Measurements from ENCODE around the gene SHC2. TPM values are rescaled to one million over a fixed set of nuclear protein-coding genes. Genes with fewer than 3 reads are reported as not detected.

Gene SHC2
- total RNA-seq, 2 experiments from 2014 or later, result 0.21 TPM; not detected in 1

GRCh38 chr19:478976-479375, 18.1 kb upstream of the SHC2 start:
- Mint-ChIP-seq H3K36me3 (ENCODE audit: low read depth) (peaks cover 17% of the 10 kb centered on the region), H3K4me1 (peaks cover 11% of the 10 kb centered on the region), H3K27ac (no peak overlapping the region), H3K9me3 (ENCODE audit: low read depth) (peaks cover 18% of the 10 kb centered on the region), H3K4me3 (no peak overlapping the region), H3K27me3 (peaks cover 7% of the 10 kb centered on the region)
- no peak for ATAC-seq
- CTCF ChIA-PET, result interaction anchor here (1.0 kb wide), 1 partner anchor 32 kb away, joined by 4 read pairs; no protein-coding TSS in a partner anchor
- POLR2A ChIA-PET, result no interaction called here
- no peak for DNase-seq
- intact Hi-C loops (cut with DNase I, micrococcal nuclease), result no loop called here

- no peak for ATAC-seq
- Mint-ChIP-seq H3K4me3 (no peak overlapping the region), H3K4me1 (peaks cover 11% of the 10 kb centered on the region), H3K36me3 (ENCODE audit: low read depth) (peaks cover 17% of the 10 kb centered on the region), H3K27me3 (peaks cover 5% of the 10 kb centered on the region), H3K27ac (no peak overlapping the region), H3K9me3 (ENCODE audit: low read depth) (peaks cover 18% of the 10 kb centered on the region)
- CTCF ChIA-PET, result interaction anchor here (1.0 kb wide), 1 partner anchor 33 kb away, joined by 4 read pairs; no protein-coding TSS in a partner anchor
- POLR2A ChIA-PET, result no interaction called here
- DNase-seq, result no peak
- intact Hi-C loops (cut with DNase I, micrococcal nuclease), result no loop called here
Observed at GRCh38 chr19:478236-478903, 17.5 kb upstream of the SHC2 start.

GRCh38 chr19:475360-475759, 14.5 kb upstream of the SHC2 start:
- Mint-ChIP-seq H3K27me3 (no peaks in the 10 kb centered on the region), H3K4me3 (no peak overlapping the region), H3K36me3 (ENCODE audit: low read depth) (peaks cover 6% of the 10 kb centered on the region), H3K27ac (no peak overlapping the region), H3K4me1 (peaks cover 8% of the 10 kb centered on the region), H3K9me3 (ENCODE audit: low read depth) (peaks cover 6% of the 10 kb centered on the region)
- ATAC-seq (no peak), DNase-seq (no peak)
- POLR2A ChIA-PET, result no interaction called here
- CTCF ChIA-PET, result no interaction called here
- intact Hi-C loops (cut with DNase I, micrococcal nuclease), result no loop called here

- H3K9me3 Mint-ChIP-seq (ENCODE audit: low read depth), result no peaks in the 10 kb centered on the region
- intact Hi-C loops (cut with DNase I, micrococcal nuclease), result no loop called here
- no peak overlapping the region for H3K4me3 Mint-ChIP-seq
- H3K27ac Mint-ChIP-seq, result no peak overlapping the region
- CTCF ChIA-PET, result no interaction called here
- H3K27me3 Mint-ChIP-seq, result no peaks in the 10 kb centered on the region
- peaks cover 2% of the 10 kb centered on the region for H3K4me1 Mint-ChIP-seq
- POLR2A ChIA-PET, result no interaction called here
- ATAC-seq, result no peak
- no peak for DNase-seq
- no peaks in the 10 kb centered on the region for H3K36me3 Mint-ChIP-seq (ENCODE audit: low read depth)
Observed at GRCh38 chr19:474126-475078, 13.6 kb upstream of the SHC2 start.

GRCh38 chr19:472005-472858, 11.4 kb upstream of the SHC2 start:
- no peak overlapping the region for H3K4me3 Mint-ChIP-seq
- intact Hi-C loops (cut with DNase I, micrococcal nuclease), result no loop called here
- H3K36me3 Mint-ChIP-seq (ENCODE audit: low read depth), result no peaks in the 10 kb centered on the region
- ChIA-PET CTCF (interaction anchor here (0.6 kb wide), 1 partner anchor 61 kb away, joined by 3 read pairs; no protein-coding TSS in a partner anchor), POLR2A (no interaction called here)
- no peaks in the 10 kb centered on the region for H3K4me1 Mint-ChIP-seq
- DNase-seq (no peak), ATAC-seq (no peak)
- no peak overlapping the region for H3K27ac Mint-ChIP-seq
- no peaks in the 10 kb centered on the region for H3K9me3 Mint-ChIP-seq (ENCODE audit: low read depth)
- no peaks in the 10 kb centered on the region for H3K27me3 Mint-ChIP-seq

- H3K27ac Mint-ChIP-seq, result no peak overlapping the region
- DNase-seq, result no peak
Observed at GRCh38 chr19:470701-471100, 9.9 kb upstream of the SHC2 start.

GRCh38 chr19:469833-470232, 9.0 kb upstream of the SHC2 start:
- intact Hi-C loops (cut with DNase I, micrococcal nuclease), result no loop called here
- H3K9me3 Mint-ChIP-seq (ENCODE audit: low read depth), result no peaks in the 10 kb centered on the region
- ATAC-seq (no peak), DNase-seq (no peak)
- no peak overlapping the region for H3K4me3 Mint-ChIP-seq
- no peak overlapping the region for H3K27ac Mint-ChIP-seq
- ChIA-PET POLR2A (no interaction called here), CTCF (no interaction called here)
- no peaks in the 10 kb centered on the region for H3K4me1 Mint-ChIP-seq
- H3K36me3 Mint-ChIP-seq (ENCODE audit: low read depth), result no peaks in the 10 kb centered on the region
- H3K27me3 Mint-ChIP-seq, result no peaks in the 10 kb centered on the region

More at GRCh38 chr19:470701-471100, 9.9 kb upstream of the SHC2 start:
- H3K36me3 Mint-ChIP-seq (ENCODE audit: low read depth), result no peaks in the 10 kb centered on the region
- POLR2A ChIA-PET, result no interaction called here
- no peak overlapping the region for H3K4me3 Mint-ChIP-seq
- intact Hi-C loops (cut with DNase I, micrococcal nuclease), result no loop called here
- no peak for ATAC-seq
- CTCF ChIA-PET, result no interaction called here
- H3K4me1 Mint-ChIP-seq, result no peaks in the 10 kb centered on the region
- H3K9me3 Mint-ChIP-seq (ENCODE audit: low read depth), result no peaks in the 10 kb centered on the region
- H3K27me3 Mint-ChIP-seq, result no peaks in the 10 kb centered on the region

GRCh38 chr19:468587-469256, 7.9 kb upstream of the SHC2 start:
- Mint-ChIP-seq H3K27me3 (no peaks in the 10 kb centered on the region), H3K4me3 (no peak overlapping the region), H3K36me3 (ENCODE audit: low read depth) (no peaks in the 10 kb centered on the region), H3K4me1 (no peaks in the 10 kb centered on the region), H3K27ac (no peak overlapping the region), H3K9me3 (ENCODE audit: low read depth) (no peaks in the 10 kb centered on the region)
- DNase-seq, result no peak
- CTCF ChIA-PET, result no interaction called here
- no peak for ATAC-seq
- POLR2A ChIA-PET, result no interaction called here
- intact Hi-C loops (cut with DNase I, micrococcal nuclease), result no loop called here

- CTCF ChIA-PET, result no interaction called here
- ATAC-seq (no peak), DNase-seq (no peak)
- no peak overlapping the region for H3K4me3 Mint-ChIP-seq
- no peaks in the 10 kb centered on the region for H3K36me3 Mint-ChIP-seq (ENCODE audit: low read depth)
- H3K9me3 Mint-ChIP-seq (ENCODE audit: low read depth), result no peaks in the 10 kb centered on the region
- POLR2A ChIA-PET, result no interaction called here
- peaks cover under 1% of the 10 kb centered on the region for H3K27me3 Mint-ChIP-seq
- H3K27ac Mint-ChIP-seq, result no peak overlapping the region
- H3K4me1 Mint-ChIP-seq, result no peaks in the 10 kb centered on the region
- intact Hi-C loops (cut with DNase I, micrococcal nuclease), result no loop called here
Observed at GRCh38 chr19:467554-467953, 6.7 kb upstream of the SHC2 start.

- intact Hi-C loops (cut with DNase I, micrococcal nuclease), result no loop called here
- H3K9me3 Mint-ChIP-seq (ENCODE audit: low read depth), result no peaks in the 10 kb centered on the region
- H3K4me3 Mint-ChIP-seq, result no peak overlapping the region
- DNase-seq (no peak), ATAC-seq (no peak)
- peaks cover 6% of the 10 kb centered on the region for H3K27me3 Mint-ChIP-seq
- peaks cover 2% of the 10 kb centered on the region for H3K4me1 Mint-ChIP-seq
- ChIA-PET CTCF (no interaction called here), POLR2A (no interaction called here)
- no peak overlapping the region for H3K27ac Mint-ChIP-seq
- H3K36me3 Mint-ChIP-seq (ENCODE audit: low read depth), result no peaks in the 10 kb centered on the region
Observed at GRCh38 chr19:465056-465816, 4.4 kb upstream of the SHC2 start.

- DNase-seq (no peak), ATAC-seq (no peak)
- peaks cover 8% of the 10 kb centered on the region for H3K4me1 Mint-ChIP-seq
- no peaks in the 10 kb centered on the region for H3K9me3 Mint-ChIP-seq (ENCODE audit: low read depth)
- intact Hi-C loops (cut with DNase I, micrococcal nuclease), result no loop called here
- ChIA-PET CTCF (no interaction called here), POLR2A (no interaction called here)
- no peak overlapping the region for H3K27ac Mint-ChIP-seq
- H3K36me3 Mint-ChIP-seq (ENCODE audit: low read depth), result no peaks in the 10 kb centered on the region
- H3K27me3 Mint-ChIP-seq, result peaks cover 12% of the 10 kb centered on the region
- H3K4me3 Mint-ChIP-seq, result no peak overlapping the region
Observed at GRCh38 chr19:464208-464545, 3.3 kb upstream of the SHC2 start.
